ENCODE data around the gene RTCB.
A peak's percentile ranks its signal among the peaks of the same experiment; 100 is the strongest.

The RTCB gene

DNA sequence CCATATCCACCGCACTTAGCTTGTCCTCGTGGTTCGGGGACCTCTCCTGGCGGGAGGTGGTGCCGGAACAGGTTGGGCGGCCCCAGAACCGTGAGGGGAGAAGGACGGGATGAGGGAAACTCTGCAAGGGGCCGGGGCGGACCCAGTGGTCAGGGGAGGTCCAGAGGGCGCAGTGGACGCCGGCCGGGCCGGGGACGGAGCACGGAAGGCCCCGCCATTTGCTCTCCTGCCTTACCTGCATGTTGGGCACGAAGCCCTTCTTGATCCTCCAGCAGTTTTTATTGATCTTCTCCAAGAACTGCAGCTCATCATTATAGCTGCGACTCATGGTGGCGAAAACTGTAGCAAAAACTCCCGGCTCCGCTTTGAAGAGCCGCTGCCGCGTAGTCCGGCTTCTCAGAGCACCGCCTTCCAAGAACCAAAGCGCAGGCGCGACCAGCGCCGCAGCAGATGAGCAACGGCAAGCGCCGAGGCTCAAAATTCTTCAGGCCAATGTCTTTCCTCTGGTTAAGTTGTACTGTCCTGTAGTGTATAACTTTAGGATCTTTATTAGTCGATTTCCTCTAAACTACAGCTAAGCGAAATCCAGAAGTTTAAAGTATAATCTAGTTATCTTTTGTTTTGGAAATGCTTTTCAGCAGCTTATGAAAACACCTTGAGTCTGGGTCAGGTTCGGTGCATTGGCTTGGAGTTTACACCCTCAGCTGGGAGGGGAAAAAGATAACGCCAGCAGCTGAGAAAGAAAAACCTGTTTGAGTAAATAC, at the start of gene RTCB:
Gene RTCB (minus strand): TSS at position 419 of the 764 bp plus-strand sequence. CDS start 91 bp downstream, at position 328.
- DNase-seq = peak; percentile 66 to 85

GRCh38 chr22:32457031-32457430, 45.0 kb upstream of the RTCB start:
- DNase-seq = no peak

- no peak for DNase-seq
These were observed 36.9 kb upstream of the RTCB start for GRCh38 chr22:32448980-32449379.

- DNase-seq = no peak
These were observed 34.3 kb upstream of the RTCB start for GRCh38 chr22:32446321-32446720.

- peak in 1 of 2 experiments; percentile 59 for DNase-seq
These were observed 32.0 kb upstream of the RTCB start for GRCh38 chr22:32444068-32444467.

DNA sequence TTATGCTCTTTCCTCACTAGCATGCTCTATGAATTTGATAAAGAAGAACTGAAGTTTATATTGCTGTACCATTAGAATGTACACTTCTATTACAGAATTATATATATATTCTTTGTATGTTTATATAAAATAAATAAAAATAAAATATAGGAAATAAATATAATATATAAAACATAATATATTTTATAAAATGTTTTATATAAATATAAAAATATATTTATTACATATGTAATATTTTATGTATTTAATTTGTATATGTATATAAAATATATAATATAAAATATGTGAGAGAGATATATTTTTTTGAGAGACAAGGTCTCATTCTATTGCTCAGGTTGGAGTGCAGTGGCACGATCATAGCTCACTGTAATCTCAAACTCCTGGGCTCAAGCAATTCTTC, 18.3 kb upstream of the RTCB start:
- no peak for DNase-seq

GRCh38 chr22:32426881-32427280, 14.8 kb upstream of the RTCB start:
- no peak for DNase-seq

- DNase-seq = no peak
These were observed 11.6 kb upstream of the RTCB start for GRCh38 chr22:32423664-32424063.

DNA sequence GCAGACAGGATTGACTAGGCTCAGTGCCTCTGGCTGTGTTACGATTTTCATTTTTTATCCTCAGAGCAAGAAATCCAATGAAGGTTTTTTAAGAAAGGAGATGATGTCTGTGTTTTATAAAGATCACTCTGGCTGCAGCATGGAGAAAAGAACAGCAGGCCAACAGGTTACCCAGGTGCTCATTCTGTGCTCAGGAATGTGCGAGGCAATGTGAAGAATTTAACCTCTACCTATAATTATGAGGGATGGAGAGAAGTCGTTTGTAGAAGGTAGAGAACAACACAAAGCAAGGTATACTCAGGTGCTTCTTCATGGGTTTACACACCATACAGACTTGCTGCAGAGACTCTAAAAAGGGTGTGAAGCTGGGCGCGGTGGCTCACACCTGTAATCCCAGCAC, 10.0 kb upstream of the RTCB start:
- no peak for DNase-seq

DNA sequence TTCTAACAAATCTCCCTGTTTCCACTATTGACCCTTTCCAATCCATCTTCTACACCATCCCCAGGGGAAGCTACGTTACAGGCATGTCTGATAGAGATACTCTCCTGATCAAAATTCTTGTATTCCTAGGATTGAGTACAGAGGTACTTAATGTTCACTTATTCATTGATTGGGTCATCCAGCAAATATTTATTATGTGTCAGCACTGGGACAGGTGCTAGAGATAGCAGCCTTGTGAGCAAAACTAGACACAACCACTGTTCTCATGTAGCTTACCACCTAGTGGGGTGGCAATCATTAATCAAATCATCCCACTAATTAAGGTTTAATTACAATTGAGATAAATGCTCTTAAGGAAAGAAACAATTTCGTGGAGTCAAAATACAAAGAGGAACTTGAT, 9.4 kb upstream of the RTCB start:
- DNase-seq = no peak

DNA sequence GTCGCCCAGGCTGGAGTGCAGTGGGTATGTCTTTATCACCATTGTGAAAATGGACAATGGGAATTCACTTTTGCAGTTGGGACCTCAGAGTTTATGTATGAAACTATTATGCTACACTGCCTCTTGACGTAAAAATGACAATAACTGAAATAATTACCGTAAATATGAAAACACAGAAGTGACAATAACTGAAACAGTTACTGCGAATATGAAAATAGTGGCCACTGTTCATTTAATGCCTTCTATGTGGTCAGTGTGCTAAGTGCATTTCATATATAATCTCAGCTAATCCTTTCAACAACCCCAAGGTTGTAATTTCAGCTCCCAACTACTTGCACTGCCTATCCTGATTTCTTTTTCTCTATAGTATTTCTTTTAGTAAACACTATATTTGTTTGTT, 5.9 kb upstream of the RTCB start:
- DNase-seq = no peak

DNA sequence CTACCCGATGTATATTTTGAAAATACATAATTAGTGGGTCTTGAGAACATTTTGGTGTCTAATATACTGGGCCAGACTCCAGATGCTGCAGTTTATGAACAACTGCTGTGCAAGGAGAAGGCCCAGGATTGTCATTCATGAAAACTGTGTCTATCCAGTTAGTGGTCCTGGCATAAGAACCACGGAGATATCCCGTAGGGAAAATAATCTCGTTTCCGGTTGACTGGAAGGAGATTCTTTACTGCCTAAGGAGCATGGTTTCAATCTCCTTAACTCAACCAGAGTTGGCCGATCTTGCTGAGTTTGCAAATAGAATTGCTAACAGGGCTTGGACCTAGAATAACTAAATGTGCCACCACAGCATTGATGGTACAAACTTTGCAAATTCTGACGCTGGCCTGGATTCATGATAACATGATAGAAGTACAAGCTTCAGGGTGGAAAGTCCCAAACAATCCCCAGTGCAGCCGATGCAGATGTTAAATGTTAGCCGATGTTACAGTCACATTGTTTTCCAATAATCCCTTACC, 4.6 kb upstream of the RTCB start:
- DNase-seq = no peak

- DNase-seq = no peak
These were observed 2.1 kb upstream of the RTCB start for GRCh38 chr22:32414191-32414590.

DNA sequence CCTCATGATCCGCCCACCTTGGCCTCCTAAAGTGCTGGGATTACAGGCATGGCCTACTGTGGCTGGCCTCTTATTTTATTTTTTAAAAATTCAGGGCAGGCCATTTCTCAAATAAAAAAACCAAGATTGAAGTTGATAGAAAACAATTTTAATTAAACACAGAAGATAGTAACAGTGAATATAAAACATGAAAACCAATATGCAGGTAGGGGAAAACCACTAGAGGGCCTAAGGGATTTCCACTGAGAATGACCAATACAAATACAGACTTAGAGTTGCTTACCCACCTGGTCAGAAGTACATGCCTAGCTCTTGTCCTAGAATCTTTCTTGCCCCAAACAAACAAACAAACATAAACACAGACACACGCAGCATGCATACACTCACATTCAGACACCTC, 1.7 kb upstream of the RTCB start:
- peak in 1 of 2 experiments; percentile 21 for DNase-seq

DNA sequence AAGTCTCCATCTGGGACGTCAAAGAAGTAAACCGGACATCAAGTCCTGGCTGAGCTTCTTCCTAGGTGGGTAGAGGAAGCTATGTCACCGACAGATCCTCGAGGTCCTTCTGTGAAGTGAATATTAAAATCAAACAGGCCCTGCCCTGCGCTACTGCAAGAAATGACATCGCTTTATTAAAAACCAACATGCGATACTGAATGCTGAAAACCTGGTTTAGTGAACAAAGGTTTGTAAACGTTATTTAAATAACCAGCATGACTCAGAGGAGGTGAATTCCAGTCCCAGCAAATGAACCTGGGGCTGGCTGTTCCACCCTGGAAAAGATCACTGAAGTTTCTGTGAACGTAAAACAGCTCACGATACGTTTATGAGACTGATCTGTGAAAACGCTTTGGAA, 645 bp downstream of the RTCB start:
- no peak for DNase-seq

- DNase-seq = no peak
These were observed 1.6 kb downstream of the RTCB start for GRCh38 chr22:32410459-32410858.

- no peak for DNase-seq
These were observed 2.1 kb downstream of the RTCB start for GRCh38 chr22:32409977-32410376.

- DNase-seq = no peak
These were observed 4.1 kb downstream of the RTCB start for GRCh38 chr22:32407936-32408335.

GRCh38 chr22:32407312-32407711, 4.7 kb downstream of the RTCB start:
- no peak for DNase-seq

DNA sequence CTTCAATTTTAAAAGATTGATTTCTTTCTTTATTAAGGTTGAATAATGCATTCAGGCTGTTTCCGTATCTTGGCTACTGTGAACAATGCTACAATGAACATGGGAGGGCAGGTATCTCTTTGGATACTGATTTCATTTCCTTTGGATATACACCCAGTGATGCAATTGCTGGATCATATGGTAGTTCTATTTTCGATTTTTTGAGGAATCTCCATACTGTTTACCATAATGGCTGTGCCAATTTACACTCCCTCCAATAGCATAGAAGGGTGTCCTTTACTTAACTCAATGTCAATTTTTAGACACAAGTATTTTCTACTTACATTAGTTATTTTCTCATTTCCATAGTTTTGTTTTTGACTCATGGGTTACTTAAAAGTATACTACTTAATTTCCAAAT, 8.0 kb downstream of the RTCB start:
- DNase-seq = no peak

DNA sequence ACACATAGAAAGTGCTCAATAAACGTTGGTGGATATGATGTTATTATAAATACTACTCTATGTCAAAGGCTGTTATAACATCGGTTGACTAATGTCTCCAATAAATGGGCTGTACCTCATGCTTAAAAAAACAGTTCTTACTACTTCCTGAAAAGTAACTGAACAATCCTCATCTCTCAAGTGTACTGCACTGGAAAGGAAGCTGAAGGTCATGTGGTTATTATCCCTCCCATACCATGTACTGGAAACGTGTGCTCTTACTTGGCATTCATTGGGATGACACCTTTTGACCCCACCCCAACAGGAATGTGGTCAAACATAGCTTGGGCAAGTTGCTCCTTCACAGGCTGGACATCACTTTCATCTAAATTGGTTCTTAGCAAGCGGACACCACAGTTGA, 10.6 kb downstream of the RTCB start:
- DNase-seq = no peak

- no peak for DNase-seq
These were observed 15.3 kb downstream of the RTCB start for GRCh38 chr22:32396746-32397145.

- DNase-seq = no peak
These were observed 15.8 kb downstream of the RTCB start for GRCh38 chr22:32396255-32396654.

GRCh38 chr22:32395107-32395506, 16.9 kb downstream of the RTCB start:
- DNase-seq = no peak

DNA sequence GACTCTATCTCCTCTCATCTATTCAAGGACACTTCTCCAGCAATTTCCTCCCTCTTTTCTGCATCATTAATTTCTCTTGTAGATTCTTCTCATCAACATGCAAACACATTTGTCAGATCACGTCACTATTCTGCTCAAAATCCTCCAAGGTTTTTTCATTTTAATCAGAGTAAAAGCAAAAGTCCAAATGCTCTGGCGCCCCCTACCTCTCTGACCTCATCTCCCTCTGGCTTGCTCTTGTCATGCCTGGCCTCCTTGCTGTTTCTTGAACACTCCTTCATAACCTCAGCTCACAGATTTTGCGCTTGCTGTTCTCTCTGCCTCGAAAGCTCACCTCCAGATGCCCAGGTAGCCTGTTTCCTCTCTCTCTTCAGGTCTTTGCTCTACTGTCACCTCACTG, 22.4 kb downstream of the RTCB start:
- peak in 1 of 2 experiments; percentile 2 for DNase-seq

All from NCI-H526 (cell line).